Hematopoietic multipotent progenitor cell treated with erythropoietin and hydrocortisone succinate and interleukin-3 and kit ligand, for 4 days (in vitro differentiated cells): ENCODE data around the gene MRPS10.
A peak's percentile ranks its signal among the peaks of the same experiment; 100 is the strongest.

ENCODE experiments used
- DNase-seq: peaks from one replicate; pipeline ENCODE4 v3.0.0-alpha.2; 2015

MRPS10 gene

GRCh38 chr6:42217519-42218367 lies at the start of gene MRPS10:
Gene MRPS10, minus strand, starts transcription at chr6:42217861. Its CDS starts 12 bp downstream, at chr6:42217849.
- peak; percentile 98 for DNase-seq

DNA sequence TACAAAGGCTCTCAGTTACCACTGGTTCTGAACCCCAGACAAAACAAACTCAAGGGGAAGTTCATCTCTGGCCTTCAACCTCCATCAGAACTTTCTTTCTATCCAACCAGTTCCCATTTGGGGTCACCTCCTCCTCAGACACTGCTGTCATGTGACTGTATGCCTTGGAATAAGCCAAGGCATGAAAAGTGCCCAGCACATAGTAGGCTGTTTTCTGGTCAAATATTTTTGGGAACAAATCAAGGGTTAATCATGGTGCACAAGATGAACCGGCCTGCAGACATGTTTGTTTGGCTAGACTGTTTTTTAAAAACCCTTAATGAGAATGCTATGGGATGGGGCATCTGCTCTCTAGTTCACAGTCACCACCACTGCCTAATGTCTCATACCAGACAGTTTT lies 48.9 kb upstream of the MRPS10 start:
- no peak for DNase-seq

DNA sequence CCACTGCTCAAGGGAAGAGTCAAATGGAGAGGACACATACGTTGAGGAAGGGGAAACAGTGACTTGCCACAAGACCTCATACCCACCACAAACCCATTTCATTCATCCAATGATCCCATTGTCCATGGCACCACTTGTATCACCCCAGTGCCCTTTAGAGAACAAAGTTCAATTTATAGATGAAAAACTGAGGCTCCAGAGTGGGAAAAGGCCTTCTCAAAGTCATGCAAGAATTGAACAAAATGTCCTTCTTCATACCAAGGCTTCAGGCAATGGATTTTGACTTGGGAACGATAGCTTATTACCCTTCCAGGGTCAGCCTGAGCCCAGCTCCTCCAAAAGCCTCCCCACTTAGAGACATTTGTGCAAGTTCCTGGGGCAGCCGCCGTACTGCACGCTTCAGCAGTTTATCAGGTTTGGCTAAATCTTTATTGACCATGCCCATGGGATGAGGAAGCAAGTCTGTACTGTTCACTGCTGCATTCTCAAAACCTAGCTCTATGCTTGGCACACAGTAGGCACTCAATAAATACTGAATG lies 47.3 kb upstream of the MRPS10 start:
- no peak for DNase-seq

DNA sequence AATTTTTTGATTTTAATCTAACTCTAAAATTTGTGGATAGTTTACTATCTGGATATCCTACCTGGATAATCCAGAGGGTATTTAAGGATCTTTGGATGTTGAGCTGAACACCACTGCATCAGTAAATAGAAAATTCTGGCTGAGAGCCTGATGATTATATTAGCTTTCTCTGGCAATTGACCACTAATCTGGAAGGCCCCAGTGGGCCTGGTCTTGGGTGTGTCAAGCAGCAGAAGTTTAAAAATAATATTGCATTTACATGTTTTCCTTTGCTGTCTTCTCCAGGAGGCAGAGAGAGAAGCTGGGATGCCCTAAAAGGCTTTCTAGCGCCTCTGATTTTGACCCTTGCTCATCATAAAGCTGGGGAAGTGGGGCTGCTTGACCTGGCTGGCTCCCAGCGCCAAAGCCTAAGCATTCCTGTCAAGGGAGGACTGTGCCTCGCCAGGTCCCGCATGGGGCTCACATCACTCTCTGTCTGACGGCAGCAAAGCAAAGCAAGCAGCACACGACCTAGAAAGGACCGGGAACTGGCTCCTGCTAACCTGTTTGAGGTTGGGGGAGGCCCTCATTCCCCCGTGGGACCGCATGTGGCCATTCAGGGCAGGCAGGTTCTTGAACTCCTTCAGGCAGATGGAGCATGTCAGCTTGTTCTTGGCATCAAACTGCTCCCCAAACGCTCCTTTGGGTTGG lies 46.6 kb upstream of the MRPS10 start:
- no peak for DNase-seq

DNA sequence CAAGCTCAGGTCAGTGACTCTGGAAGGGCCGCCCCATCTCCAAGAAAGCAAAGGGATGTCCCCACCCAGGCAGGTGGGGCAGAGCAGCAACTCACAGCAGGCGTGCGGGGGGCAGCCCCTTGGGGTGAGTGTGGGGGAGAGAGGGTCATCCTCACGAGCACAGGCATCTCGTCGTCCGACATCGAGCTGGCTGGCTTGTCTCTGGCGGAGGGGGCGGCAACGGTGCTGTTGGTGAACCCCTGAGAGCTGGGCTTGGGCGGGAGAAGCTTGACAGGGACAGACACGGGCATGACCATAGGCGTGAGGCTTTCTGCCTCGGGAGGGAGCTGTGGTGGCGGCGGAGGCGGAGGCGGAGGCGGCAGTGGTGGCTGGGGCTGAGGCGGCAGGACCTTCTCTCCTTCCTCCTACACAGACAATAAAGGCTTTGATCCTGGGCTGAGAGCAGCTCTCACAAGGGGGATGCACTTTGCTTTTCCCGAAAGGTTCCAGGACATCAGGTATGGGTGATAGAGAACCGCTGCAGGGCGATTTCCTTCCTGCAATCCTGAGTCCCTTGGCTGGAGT lies 45.6 kb upstream of the MRPS10 start:
- no peak for DNase-seq

DNA sequence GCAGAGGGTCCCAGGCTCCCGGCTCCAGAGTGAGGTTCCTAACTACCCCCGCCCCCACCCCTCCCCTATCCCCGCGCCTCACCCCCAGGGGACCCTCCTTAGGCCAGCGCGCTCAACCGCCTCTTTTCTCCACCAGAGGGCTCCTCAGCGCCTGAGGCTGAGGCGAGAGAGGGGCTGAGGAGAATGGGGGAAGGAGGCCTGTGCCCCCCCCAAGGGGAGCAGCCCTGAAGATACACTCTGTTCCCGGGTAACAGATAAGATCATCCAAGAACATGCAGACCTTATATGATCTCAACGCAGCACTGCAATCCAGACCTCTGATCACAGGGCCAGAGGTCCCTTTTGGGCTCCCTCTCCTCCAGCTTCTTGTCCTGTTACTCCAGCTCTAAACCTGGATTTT lies 43.3 kb upstream of the MRPS10 start:
- DNase-seq, result peak; percentile 47

GRCh38 chr6:42260396-42260888 lies 42.8 kb upstream of the MRPS10 start:
- peak; percentile 31 for DNase-seq

- DNase-seq, result no peak
These were observed 42.3 kb upstream of the MRPS10 start for GRCh38 chr6:42259841-42260395.

GRCh38 chr6:42259286-42259685 lies 41.6 kb upstream of the MRPS10 start:
- DNase-seq, result no peak

DNA sequence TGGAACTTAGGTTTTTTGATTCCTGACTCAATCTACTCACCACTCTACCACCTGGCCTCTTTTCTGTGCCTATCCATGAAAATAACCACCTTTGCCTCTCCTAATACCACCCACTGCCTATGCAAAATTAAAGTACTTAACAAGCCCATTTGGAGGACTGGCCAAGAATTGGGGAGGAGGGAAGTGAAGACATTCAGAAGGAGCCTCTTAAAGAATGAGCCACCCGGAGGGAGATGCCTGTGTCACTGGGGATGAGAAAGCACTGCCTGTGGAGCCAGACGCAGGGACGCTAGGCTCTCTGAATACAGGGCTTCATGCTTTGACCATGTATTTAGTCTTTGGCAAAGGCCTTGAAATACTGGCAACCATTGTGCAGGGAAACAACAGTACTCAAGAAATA lies 40.0 kb upstream of the MRPS10 start:
- no peak for DNase-seq

- no peak for DNase-seq
These were observed 39.4 kb upstream of the MRPS10 start for GRCh38 chr6:42257063-42257462.

GRCh38 chr6:42255050-42255449 lies 37.4 kb upstream of the MRPS10 start:
- no peak for DNase-seq

DNA sequence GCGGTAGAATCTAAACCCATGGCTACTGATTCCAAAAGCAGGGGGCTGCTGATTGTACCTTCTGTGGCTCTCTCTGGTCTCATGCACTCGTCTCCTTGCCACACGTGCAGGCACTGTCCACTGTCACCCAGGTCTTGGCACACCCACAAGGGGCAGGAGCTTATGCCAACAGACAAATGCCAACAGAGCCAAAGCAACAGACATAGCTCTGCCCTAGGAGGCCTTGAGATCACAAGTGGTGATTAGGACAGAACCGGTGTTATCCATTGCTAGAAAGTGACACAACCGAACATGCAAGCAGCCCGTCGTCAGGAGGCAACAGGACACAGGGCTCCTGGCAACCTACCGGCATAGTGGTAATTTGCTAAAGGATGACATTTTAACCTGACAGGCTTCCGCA lies 36.8 kb upstream of the MRPS10 start:
- DNase-seq, result no peak

DNA sequence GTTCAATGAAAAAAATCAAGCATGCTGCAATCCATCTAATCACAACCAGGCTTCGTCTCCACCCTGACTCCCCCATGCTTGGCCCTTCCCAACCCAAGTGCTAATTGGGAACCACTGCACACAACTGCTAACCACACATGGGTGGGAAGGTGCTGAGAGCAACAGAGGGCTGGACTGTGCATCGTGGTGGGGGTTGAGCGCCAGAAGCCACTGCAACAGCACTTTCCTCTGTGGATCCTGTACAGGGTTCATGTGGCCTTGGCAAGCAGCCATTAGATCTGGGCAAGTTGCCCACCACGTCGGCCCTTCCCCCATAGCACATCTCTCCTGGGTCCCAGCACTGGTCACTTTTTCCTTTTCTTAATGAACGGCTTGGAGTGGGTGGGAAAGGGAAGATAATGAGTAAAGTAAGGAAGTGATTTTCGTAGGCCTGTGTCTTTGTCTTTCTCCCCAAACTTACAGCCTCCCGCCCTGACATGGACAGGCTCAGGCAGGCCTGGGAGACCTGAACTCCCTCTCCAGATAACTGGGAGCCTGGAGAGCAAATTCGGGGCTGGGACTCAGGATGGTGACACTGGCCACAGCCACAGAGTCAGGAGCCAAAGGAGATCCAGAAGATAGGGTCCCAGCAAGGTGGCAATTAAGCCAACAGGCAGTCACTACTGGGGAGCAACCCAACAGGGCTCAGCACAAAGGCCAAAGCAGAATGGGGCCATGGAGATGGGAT lies 34.4 kb upstream of the MRPS10 start:
- DNase-seq, result peak; percentile 59

DNA sequence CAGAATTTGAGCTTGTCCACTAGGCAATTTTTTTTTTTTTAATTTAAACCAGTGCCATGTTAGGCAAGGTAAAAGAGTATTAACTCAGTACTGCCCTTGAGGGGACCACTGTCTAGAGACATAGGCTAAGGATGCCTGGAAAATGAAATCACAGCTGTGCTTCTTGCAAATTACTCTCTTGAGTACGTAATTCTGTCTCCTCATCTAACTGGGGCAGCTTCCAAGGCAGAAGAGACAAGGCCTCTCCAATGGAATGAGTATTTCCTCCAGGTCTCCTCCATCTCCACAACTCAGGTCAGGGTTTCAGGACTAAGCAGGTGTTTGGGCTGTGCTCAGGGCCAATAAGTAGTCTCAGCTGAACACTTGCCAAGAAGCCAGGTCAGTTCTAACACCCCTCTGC lies 33.8 kb upstream of the MRPS10 start:
- no peak for DNase-seq

DNA sequence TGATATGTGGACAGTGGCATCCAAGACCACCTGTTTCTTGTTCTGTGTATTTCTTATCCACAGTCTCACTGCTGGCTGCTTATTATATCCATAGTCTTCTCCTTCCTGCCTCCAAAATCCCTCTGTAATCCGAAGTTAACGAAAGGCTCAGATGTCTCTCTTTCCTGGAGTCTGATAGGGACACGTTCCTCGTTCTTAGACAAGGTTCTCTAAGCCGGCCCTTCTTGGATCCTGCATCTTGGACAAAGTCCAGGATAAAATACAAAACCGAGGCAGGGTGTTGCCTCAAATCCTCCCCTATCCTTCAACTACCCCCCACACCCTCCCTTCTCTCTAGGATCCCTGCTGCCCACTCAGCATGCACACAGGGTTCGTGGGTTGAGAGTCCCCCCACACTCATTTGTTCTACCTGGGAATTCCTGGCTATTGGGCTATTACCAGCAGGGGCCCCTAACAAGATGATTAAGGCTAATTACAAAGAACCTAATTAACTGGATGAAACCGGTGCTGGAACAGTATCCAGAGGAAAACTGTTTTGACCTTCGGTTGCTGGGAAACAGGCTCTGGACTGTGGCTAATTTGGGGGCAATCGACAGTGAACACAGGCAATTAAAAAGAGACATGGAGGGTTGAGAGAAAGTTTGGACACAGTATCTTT lies 32.7 kb upstream of the MRPS10 start:
- DNase-seq, result no peak

DNA sequence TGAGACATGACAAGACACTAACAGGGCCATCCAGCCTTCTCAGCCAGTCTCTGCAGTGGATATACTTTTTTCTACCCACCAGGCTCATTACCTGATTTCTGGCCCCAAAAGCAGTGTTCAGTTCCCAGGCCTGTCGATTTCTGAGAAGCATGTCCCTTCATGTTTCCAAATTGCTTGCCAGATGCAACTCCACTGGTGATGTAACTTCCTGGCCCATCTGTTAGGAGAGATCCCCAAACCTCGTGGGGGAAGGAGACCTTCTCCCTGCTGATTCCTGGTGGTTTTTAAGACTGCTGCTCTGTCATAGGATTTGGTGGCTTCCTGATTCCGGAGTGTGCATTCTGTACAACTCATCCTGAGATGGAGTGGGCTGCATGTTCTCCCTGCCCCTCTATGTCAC lies 31.6 kb upstream of the MRPS10 start:
- DNase-seq, result no peak

- no peak for DNase-seq
These were observed 25.4 kb upstream of the MRPS10 start for GRCh38 chr6:42243046-42243445.

DNA sequence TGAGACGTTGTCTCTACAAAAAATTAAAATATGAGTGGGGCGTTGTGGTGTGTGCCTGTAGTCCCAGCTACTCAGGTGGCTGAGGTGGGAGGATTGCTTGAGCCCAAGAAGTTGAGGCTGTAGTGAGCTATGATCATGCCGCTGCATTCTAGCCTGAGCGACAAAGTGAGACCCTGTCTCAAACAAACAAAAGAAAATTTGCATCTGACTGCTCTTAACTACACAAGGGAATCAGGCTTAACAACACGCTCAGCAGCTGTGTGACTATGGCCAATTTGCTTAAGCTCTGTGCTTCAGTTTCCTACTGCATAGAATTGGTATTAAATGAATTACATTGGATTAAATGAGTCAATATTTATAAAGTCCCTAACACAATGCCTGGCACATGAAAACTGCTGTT lies 24.3 kb upstream of the MRPS10 start:
- no peak for DNase-seq

DNA sequence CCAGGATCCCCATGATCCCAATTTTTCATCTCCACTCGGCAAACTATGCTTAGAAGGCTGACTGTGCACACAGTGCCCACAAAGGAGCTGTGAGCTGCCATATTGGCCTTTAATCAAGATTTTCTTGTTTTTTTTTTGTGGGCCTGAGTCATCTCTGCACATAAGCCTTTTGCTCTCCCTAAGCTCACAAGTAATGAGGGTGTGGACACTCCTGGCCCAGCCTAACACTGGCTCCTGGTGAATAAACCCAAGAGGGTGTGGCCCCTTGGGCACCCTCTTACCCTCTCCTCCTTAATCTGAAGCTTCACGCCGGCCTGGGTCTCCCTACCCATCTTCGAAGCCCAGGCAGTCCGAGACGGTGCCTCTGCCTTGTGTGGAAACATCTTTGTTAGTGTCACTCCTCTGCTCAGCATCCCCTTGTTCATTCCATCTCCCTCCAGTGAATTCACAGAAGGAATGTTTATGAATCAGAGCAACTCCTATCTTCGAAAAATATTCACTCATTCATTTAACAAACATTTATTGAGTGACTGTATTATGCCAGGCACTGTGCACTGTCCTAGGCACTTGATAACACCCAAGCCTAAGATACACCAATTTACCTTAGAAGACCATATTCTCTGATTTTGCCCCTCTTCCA lies 22.2 kb upstream of the MRPS10 start:
- no peak for DNase-seq

DNA sequence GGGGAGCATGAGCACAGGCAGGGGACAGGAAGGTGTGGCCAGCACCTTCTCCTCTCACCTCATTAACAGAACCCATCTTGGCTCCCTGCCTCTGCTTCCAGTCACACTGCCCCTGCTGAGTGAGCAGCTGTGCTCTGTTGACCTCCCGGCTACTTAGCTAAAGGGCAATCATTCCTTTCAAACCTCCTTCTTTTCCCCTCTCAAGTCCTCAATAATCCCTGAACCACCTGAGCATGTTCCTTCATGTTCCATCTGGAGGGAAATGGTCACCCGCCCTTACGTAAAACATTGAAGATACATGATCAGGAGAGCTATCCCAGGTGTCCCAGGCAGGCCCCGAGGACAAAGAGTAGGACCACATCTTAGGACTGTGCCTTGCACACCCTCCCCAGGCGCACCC lies 21.7 kb upstream of the MRPS10 start:
- no peak for DNase-seq

DNA sequence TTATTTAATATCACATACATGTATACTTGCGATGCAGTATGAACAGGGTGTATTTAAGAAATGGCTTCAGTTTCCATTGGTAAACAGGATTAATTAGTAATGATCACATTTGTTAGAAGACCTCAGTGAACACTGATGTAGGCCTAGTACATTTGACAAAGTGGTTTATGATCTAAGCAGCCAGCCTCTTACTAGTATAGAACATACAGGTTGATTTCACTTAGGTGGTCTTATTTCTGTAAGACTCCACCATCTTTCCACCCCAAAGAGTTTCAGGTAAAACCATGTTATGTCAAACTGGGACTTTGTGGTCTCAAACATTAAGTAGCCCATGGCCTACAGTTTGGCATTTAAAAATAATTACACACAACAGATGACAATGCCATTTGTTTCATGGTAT lies 20.2 kb upstream of the MRPS10 start:
- no peak for DNase-seq
